GM23338 (cell line): ENCODE data around the gene PCNT.

ENCODE experiments used
- CREB1 ChIP-seq: fragments of 250-450 bp; sonication (Bioruptor Pico); IDR thresholded peaks from 2 replicates; pipeline ENCODE4 v1.5.0; 2020; ENCODE audit warnings: low read depth, mild to moderate bottlenecking, moderate library complexity
- CTCF ChIP-seq, 2 experiments: fragments of 200-600 bp in 1 of 2; sonication (generic) in 1 of 2; conservative IDR thresholded peaks; 2 replicates each; pipeline versions ENCODE4 v1.5.1 to v1.6.1; 2016 to 2017; ENCODE audit warnings: antibody characterized with exemption in 2 of 2, low read depth in 2 of 2, mild to moderate bottlenecking in 2 of 2, moderate library complexity in 1 of 2
- ETS1 ChIP-seq: IDR thresholded peaks from 2 replicates; pipeline ENCODE4 v1.6.1; 2016; ENCODE audit warnings: antibody characterized with exemption
- EZH2 ChIP-seq: fragments of 200-600 bp; sonication (generic); IDR thresholded peaks from one replicate; pipeline ENCODE4 v1.8.0; 2017; ENCODE audit warnings: antibody characterized with exemption, mild to moderate bottlenecking, low read depth; ENCODE audit not compliant: unreplicated experiment
- EZH2phosphoT487 ChIP-seq: fragments of 200-600 bp; sonication (generic); IDR thresholded peaks from one replicate; pipeline ENCODE4 v1.8.1; 2018; ENCODE audit warnings: antibody characterized with exemption; ENCODE audit not compliant: unreplicated experiment
- JUNB ChIP-seq: IDR thresholded peaks from one replicate; pipeline ENCODE4 v1.6.1; 2016; ENCODE audit warnings: antibody characterized with exemption; ENCODE audit not compliant: unreplicated experiment
- NANOG ChIP-seq: IDR thresholded peaks from 2 replicates; pipeline ENCODE4 v1.6.1; 2016; ENCODE audit warnings: antibody characterized with exemption, borderline replicate concordance
- POLR2AphosphoS5 ChIP-seq: IDR thresholded peaks from 2 replicates; pipeline ENCODE4 v1.6.1; 2016; ENCODE audit warnings: antibody characterized with exemption, low read depth
- REST ChIP-seq: IDR thresholded peaks from one replicate; pipeline ENCODE4 v1.6.1; 2018; ENCODE audit warnings: antibody characterized with exemption; ENCODE audit not compliant: unreplicated experiment
- STAT1 ChIP-seq: IDR thresholded peaks from one replicate; pipeline ENCODE4 v1.6.1; 2016; ENCODE audit warnings: antibody characterized with exemption; ENCODE audit not compliant: unreplicated experiment
- ZNF114 ChIP-seq: fragments of 250-450 bp; sonication (Bioruptor Pico); IDR thresholded peaks from 2 replicates; pipeline ENCODE4 v1.5.0; 2020; ENCODE audit warnings: mild to moderate bottlenecking, moderate library complexity
- ZNF331 ChIP-seq: fragments of 250-450 bp; sonication (Bioruptor Pico); IDR thresholded peaks from 2 replicates; pipeline ENCODE4 v1.5.0; 2020; ENCODE audit warnings: low read depth, mild to moderate bottlenecking, moderate library complexity

GRCh38 chr21:46369520-46370235 is 45.7 kb downstream of the PCNT start:
- no peak for TF ChIP-seq POLR2AphosphoS5
- no peak for TF ChIP-seq CTCF (conservative IDR thresholded peaks at IDR 0.05; ENCODE audit: low read depth in 2 of 2)
- no peak for TF ChIP-seq CREB1 (CRISPR knock-in tag)
- no peak for TF ChIP-seq JUNB
- no peak for TF ChIP-seq EZH2
- TF ChIP-seq ZNF114 (CRISPR knock-in tag): no peak
- TF ChIP-seq REST: no peak
- no peak for TF ChIP-seq EZH2phosphoT487
- no peak for TF ChIP-seq NANOG
- no peak for TF ChIP-seq ZNF331 (CRISPR knock-in tag)
- no peak for TF ChIP-seq STAT1
- no peak for TF ChIP-seq ETS1
